Activated naive CD8-positive, alpha-beta T cell treated with anti-CD3 and anti-CD28 coated beads, Interleukin-2, amount 10 ng/mL, durations not matched to agents 7 days and 5 days (primary cell): ENCODE results near the gene SULT4A1. TPM values are rescaled to one million over a fixed set of nuclear protein-coding genes. Genes with fewer than 3 reads are reported as not detected.

Experiments used
- ATAC-seq: fragments of 150-1000 bp; cut with Tn5 transposase; one replicate; pipeline ENCODE4 v1.10.0; 2021; ENCODE audit warnings: low read depth, moderate library complexity
- POLR2A ChIA-PET: fragments of 350-600 bp; sonication (Branson Sonifier 250); formaldehyde crosslinking; loops from one replicate; lab custom pipeline; 2021; ENCODE audit warnings: antibody characterized with exemption; lab: Charles Lee
- DNase-seq: peaks from one replicate; pipeline ENCODE4 v3.0.0; 2021
- H3K27ac Mint-ChIP-seq: one replicate; pipeline ENCODE4 v1.8.0; 2022; ENCODE audit warnings: mild to moderate bottlenecking, mixed read lengths
- H3K27me3 Mint-ChIP-seq: one replicate; pipeline ENCODE4 v1.8.0; 2022; ENCODE audit warnings: mild to moderate bottlenecking, moderate library complexity, mixed read lengths
- H3K36me3 Mint-ChIP-seq: one replicate; pipeline ENCODE4 v1.8.0; 2021; ENCODE audit warnings: mild to moderate bottlenecking, mixed read lengths
- H3K4me1 Mint-ChIP-seq: one replicate; pipeline ENCODE4 v1.8.0; 2021; ENCODE audit warnings: mixed read lengths
- H3K4me3 Mint-ChIP-seq: one replicate; pipeline ENCODE4 v1.8.0; 2022; ENCODE audit warnings: mild to moderate bottlenecking, moderate library complexity, mixed read lengths
- H3K9me3 Mint-ChIP-seq: one replicate; pipeline ENCODE4 v1.8.0; 2021; ENCODE audit warnings: mixed read lengths
- total RNA-seq, 2 experiments: library from RNA; stranded (reverse); gene quantifications; one replicate each; pipeline ENCODE4 v1.2.3, GENCODE V29; 2021

SULT4A1 gene
- total RNA-seq, 2 experiments from 2014 or later, result not detected

GRCh38 chr22:43840431-43840830, 21.9 kb downstream of the SULT4A1 start:
- no peaks in the 10 kb centered on the region for H3K36me3 Mint-ChIP-seq
- no peaks in the 10 kb centered on the region for H3K9me3 Mint-ChIP-seq
- H3K4me3 Mint-ChIP-seq, result no peak overlapping the region
- ATAC-seq (no peak), DNase-seq (no peak)
- no peaks in the 10 kb centered on the region for H3K4me1 Mint-ChIP-seq
- H3K27me3 Mint-ChIP-seq, result peaks cover 1% of the 10 kb centered on the region
- no peak overlapping the region for H3K27ac Mint-ChIP-seq
- POLR2A ChIA-PET, result no interaction called here

DNA sequence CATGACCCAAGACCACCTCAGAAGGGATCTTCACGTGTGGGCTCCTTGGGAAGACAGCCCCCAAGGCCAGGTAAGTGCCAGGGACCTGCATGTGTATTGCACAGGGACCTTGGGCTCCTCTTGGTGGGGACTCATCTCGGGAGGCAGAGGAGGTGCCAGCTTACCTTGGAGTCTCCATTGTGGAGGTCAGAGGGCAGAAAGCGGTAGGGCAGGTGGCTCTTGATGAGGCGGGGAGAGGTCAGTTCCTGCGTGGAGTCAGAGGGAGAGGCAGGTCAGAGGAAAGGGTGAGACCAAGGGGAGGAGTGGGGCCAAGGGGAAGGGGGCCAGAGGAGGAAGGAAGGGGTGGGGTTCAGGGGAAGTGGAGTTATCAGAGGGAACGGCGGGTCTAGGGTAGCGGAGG, 22.5 kb downstream of the SULT4A1 start:
- ATAC-seq (no peak), DNase-seq (no peak)
- POLR2A ChIA-PET, result no interaction called here
- Mint-ChIP-seq H3K9me3 (no peaks in the 10 kb centered on the region), H3K4me1 (no peaks in the 10 kb centered on the region), H3K4me3 (no peak overlapping the region), H3K27me3 (peaks cover 6% of the 10 kb centered on the region), H3K36me3 (no peaks in the 10 kb centered on the region), H3K27ac (no peak overlapping the region)

DNA sequence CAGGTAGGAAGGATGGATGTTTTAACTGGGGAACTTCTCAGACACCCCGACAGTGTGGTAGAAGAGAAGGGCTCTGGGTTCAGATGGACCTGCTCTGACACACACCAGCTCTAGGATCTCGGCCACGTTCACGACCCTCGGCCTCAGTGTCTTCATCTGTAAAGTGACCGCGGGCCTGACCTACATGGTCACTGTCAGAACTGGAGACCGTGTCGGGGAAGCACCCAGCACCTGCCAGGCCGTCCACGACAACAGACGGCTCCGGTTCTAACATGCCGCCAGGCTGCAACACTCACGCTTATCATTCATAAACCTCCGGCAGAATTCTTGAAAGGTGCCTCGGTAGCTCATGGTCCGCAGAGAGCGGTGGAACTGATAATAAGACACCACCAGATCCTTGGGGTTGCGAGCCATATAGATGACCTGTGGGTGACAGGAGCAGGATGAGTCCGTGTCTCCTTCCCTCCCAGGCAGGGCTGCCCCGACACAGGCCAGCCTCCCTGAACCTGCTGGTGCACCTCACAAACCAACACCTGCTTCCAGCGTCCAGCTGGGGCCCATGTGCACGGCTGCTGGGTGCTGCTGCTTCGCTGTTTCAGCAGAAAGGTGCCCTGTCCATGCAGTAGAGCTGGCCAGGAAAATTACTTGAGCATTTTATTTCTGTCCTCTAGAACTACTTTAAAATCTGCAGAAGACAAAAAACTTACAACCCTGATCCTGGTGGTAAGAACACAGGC, 23.6 kb downstream of the SULT4A1 start:
- Mint-ChIP-seq H3K9me3 (no peaks in the 10 kb centered on the region), H3K4me3 (no peak overlapping the region), H3K27ac (no peak overlapping the region), H3K36me3 (no peaks in the 10 kb centered on the region), H3K27me3 (peaks cover 6% of the 10 kb centered on the region), H3K4me1 (no peaks in the 10 kb centered on the region)
- ATAC-seq (no peak), DNase-seq (no peak)
- POLR2A ChIA-PET, result interaction anchor here (0.5 kb wide), 1 partner anchor 1035 kb away, joined by 3 read pairs; no protein-coding TSS in a partner anchor

- ATAC-seq (no peak), DNase-seq (no peak)
- POLR2A ChIA-PET, result interaction anchor here (0.5 kb wide), 1 partner anchor 1035 kb away, joined by 3 read pairs; no protein-coding TSS in a partner anchor
These were observed 24.2 kb downstream of the SULT4A1 start for GRCh38 chr22:43838161-43838560.

DNA sequence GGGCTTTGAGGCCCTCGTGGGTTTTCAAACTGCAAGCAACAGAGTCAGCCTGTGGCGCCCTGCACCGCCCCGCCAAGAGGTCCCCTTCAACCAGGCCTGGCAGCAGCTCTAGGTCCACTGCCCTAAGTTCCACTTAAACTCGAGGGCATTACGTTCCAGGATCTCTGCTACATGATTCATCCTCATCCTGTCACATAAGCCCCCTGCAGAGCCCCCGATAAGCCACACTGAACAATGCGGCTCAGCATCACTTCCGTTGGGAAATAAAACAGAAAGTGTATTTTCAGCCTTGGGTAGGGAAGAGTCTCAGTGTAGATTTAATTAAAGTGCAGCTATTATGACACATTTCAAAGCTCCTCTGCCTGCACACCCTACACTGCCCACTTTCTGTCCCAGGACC, 24.6 kb downstream of the SULT4A1 start:
- no peak for ATAC-seq
- H3K9me3 Mint-ChIP-seq, result no peaks in the 10 kb centered on the region
- H3K27me3 Mint-ChIP-seq, result peaks cover 9% of the 10 kb centered on the region
- POLR2A ChIA-PET, result no interaction called here
- no peaks in the 10 kb centered on the region for H3K4me1 Mint-ChIP-seq
- no peaks in the 10 kb centered on the region for H3K36me3 Mint-ChIP-seq
- no peak overlapping the region for H3K27ac Mint-ChIP-seq
- DNase-seq, result no peak
- H3K4me3 Mint-ChIP-seq, result no peak overlapping the region

More at GRCh38 chr22:43838161-43838560, 24.2 kb downstream of the SULT4A1 start:
- Mint-ChIP-seq H3K27ac (no peak overlapping the region), H3K4me1 (no peaks in the 10 kb centered on the region), H3K4me3 (no peak overlapping the region), H3K36me3 (no peaks in the 10 kb centered on the region), H3K9me3 (no peaks in the 10 kb centered on the region), H3K27me3 (peaks cover 7% of the 10 kb centered on the region)

- POLR2A ChIA-PET, result no interaction called here
- H3K9me3 Mint-ChIP-seq, result no peaks in the 10 kb centered on the region
- ATAC-seq (no peak), DNase-seq (no peak)
- no peak overlapping the region for H3K4me3 Mint-ChIP-seq
- H3K27me3 Mint-ChIP-seq, result peaks cover 9% of the 10 kb centered on the region
- H3K4me1 Mint-ChIP-seq, result no peaks in the 10 kb centered on the region
- H3K27ac Mint-ChIP-seq, result no peak overlapping the region
- no peaks in the 10 kb centered on the region for H3K36me3 Mint-ChIP-seq
These were observed 26.6 kb downstream of the SULT4A1 start for GRCh38 chr22:43835736-43836135.

- H3K36me3 Mint-ChIP-seq, result no peaks in the 10 kb centered on the region
- POLR2A ChIA-PET, result no interaction called here
- no peaks in the 10 kb centered on the region for H3K9me3 Mint-ChIP-seq
- DNase-seq, result no peak
- H3K27ac Mint-ChIP-seq, result no peak overlapping the region
- H3K4me3 Mint-ChIP-seq, result no peak overlapping the region
- peaks cover 9% of the 10 kb centered on the region for H3K27me3 Mint-ChIP-seq
- ATAC-seq, result no peak
- no peaks in the 10 kb centered on the region for H3K4me1 Mint-ChIP-seq
These were observed 27.1 kb downstream of the SULT4A1 start for GRCh38 chr22:43835166-43835565.

DNA sequence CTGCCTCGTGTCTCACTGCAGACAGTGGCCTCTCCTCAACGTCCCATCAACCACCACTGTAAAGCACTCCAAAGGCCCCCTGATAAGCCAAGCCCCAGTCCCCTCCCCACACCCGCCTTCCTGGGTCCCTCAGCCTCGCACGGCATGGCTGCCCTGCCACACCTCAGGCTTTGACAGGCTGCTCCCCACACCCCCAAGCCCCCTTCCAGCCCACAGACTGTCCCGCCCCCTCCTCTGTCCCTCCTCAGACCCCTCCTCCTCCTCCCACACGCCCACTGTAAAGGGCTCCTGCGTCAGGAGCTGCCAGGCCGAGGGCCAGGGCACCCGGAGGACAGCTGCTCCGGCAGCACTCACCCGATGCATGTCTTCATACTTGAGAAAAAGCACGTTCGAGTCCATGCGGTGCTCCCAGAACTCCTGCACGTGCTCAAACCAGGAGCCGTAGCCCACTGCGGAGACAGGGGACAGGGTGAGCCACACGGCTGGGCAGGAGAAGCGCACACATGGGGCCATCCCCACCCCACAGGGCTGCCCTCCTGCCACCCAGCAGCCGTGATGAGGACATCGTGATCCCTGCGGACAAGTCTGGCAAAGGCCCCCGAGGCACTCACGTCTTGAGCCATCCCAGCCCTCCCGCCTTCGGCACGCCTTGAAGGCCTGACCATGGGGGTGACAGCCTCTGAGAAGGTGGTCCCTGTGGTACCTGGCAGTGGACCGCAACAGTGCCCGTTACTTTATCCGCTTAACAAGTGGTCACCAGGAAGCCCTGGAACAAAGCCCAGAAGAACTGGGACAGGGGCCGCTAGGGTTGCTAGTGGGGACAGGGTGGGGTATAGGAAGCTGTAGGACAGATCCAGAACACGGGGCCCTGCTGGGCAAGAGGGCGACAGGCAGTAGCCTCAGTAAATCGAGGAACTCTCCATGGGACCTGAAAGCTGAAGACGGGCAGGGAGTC, 28.8 kb downstream of the SULT4A1 start:
- Mint-ChIP-seq H3K4me3 (no peak overlapping the region), H3K9me3 (no peaks in the 10 kb centered on the region), H3K27me3 (peaks cover 9% of the 10 kb centered on the region), H3K27ac (no peak overlapping the region), H3K4me1 (no peaks in the 10 kb centered on the region), H3K36me3 (no peaks in the 10 kb centered on the region)
- ATAC-seq (no peak), DNase-seq (no peak)
- POLR2A ChIA-PET, result no interaction called here

- Mint-ChIP-seq H3K27ac (no peak overlapping the region), H3K4me3 (no peak overlapping the region), H3K9me3 (no peaks in the 10 kb centered on the region), H3K4me1 (no peaks in the 10 kb centered on the region), H3K36me3 (no peaks in the 10 kb centered on the region), H3K27me3 (peaks cover 9% of the 10 kb centered on the region)
- POLR2A ChIA-PET, result no interaction called here
- ATAC-seq, result no peak
- no peak for DNase-seq
These were observed 29.7 kb downstream of the SULT4A1 start for GRCh38 chr22:43832393-43833265.

DNA sequence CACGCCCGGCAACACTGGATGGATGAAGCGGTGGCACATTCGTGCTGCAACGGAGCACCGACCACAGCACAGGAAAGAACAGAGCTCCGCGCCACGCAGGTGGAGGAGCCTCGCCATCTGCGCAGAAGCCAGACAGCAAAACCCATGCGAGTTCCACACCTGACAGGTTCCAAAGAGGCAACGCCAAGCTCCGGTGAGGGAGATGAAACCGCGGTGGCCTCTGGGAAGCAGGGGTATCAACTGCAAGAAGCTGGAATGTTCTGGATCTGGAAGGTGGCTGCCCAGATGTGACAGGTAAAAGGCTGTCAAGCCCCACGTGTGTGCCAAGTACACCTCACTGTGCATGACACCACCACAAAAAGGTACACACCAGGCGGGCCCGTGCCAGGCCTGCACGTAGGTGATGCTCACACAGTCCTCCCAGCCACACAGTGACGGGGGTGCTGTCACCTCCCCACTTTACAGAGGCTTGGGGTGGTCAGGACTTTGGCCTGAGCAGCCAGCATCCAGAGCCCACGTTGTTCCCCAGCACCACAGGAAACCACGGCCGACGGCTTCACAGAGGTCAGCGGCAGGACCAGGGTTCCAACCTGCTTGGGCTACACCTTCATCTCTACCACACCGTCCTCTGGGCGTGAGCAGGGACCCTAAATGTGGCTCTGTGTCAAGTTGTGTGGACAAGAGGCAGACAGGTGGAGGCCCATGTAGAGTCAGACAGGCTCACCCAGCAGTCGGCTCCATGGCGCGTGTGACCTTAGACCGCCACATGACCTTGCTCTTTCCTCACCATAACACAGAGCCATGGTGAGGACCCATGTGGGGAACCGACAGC, 30.5 kb downstream of the SULT4A1 start:
- Mint-ChIP-seq H3K27ac (no peak overlapping the region), H3K4me1 (no peaks in the 10 kb centered on the region)

DNA sequence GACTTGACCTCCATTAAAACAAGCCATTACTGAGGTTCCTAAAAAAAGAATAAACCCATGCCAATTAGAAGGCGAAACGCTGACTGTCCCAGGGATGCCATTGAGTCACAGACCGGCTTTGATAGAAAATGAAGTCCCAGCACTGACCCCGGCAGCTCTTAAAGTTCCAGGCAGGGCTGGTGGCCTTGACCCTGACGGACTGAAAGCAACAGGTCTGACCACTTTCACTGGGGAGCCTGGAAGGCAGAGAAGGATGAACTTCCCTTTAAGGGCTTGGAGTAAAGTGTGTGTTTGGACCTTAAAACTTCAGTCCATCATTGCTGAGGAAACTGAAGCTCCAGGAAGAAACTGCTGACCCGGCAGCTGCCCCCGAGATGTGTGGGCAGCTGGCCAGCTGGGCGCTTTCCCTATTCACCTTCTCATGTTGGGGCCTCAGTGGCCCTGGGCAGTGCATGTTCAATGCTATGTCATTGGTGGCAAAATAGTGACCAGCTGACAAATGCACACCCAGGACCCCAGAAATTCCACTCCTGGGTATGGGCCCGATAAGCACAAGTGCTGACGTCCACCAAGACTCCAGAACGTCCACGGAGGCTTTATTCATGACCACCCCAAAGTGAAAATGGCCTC, 31.3 kb downstream of the SULT4A1 start:
- no peaks in the 10 kb centered on the region for H3K9me3 Mint-ChIP-seq
- no peak overlapping the region for H3K4me3 Mint-ChIP-seq
- no peaks in the 10 kb centered on the region for H3K4me1 Mint-ChIP-seq
- DNase-seq (no peak), ATAC-seq (no peak)
- no peaks in the 10 kb centered on the region for H3K36me3 Mint-ChIP-seq
- POLR2A ChIA-PET, result no interaction called here
- peaks cover 9% of the 10 kb centered on the region for H3K27me3 Mint-ChIP-seq
- no peak overlapping the region for H3K27ac Mint-ChIP-seq

More for the DNA sequence above, 30.5 kb downstream of the SULT4A1 start:
- peaks cover 9% of the 10 kb centered on the region for H3K27me3 Mint-ChIP-seq
- no peaks in the 10 kb centered on the region for H3K9me3 Mint-ChIP-seq
- no peaks in the 10 kb centered on the region for H3K36me3 Mint-ChIP-seq
- no peak overlapping the region for H3K4me3 Mint-ChIP-seq
- ATAC-seq (no peak), DNase-seq (no peak)
- POLR2A ChIA-PET, result no interaction called here
